ENCODE data around the gene PXDN.

PXDN gene

GRCh38 chr2:1671916-1672315, 72.4 kb downstream of the PXDN start:
- Histone ChIP-seq H4K20me1 (ENCODE audit: insufficient read depth, low read length, poor library complexity, severe bottlenecking) (no peaks in the 10 kb centered on the region), H3K9me3 (ENCODE audit: insufficient read depth, low read depth, low read length) (no peaks in the 10 kb centered on the region), H3K79me2 (ENCODE audit: insufficient read depth, low read length) (no peaks in the 10 kb centered on the region), H3K4me1 (ENCODE audit: insufficient read depth, low read length, poor library complexity, severe bottlenecking) (no peaks in the 10 kb centered on the region), H2AFZ (ENCODE audit: low read length) (no peak overlapping the region), H3K9ac (ENCODE audit: low read depth, low read length, poor library complexity, severe bottlenecking) (no peak overlapping the region), H3K27me3 (ENCODE audit: insufficient read depth, low read length, poor library complexity, severe bottlenecking) (no peaks in the 10 kb centered on the region), H3K36me3 (ENCODE audit: insufficient read depth, low read length) (peaks cover 64% of the 10 kb centered on the region; the same call in 1 of the 2 replicates), H3K4me3 (ENCODE audit: low read length, poor library complexity, severe bottlenecking) (no peak overlapping the region), H3K9me2 (replicated peaks; ENCODE audit: low read depth, low read length) (no peaks in the 10 kb centered on the region), H3K4me2 (ENCODE audit: low read depth, low read length, poor library complexity, severe bottlenecking) (no peak overlapping the region), H3F3A (ENCODE audit: low read depth) (no peaks in the 10 kb centered on the region)
- TF ChIP-seq CTCF (conservative IDR thresholded peaks at IDR 0.05; ENCODE audit: low read length) (no peak), EZH2phosphoT487 (IDR thresholded peaks at IDR 0.05; ENCODE audit: borderline replicate concordance) (no peak)

- H3K36me3 ChIP-seq (ENCODE audit: insufficient read depth, low read length), result peaks cover 61% of the 10 kb centered on the region; the same call in 1 of the 2 replicates
- no peaks in the 10 kb centered on the region for H3K27me3 ChIP-seq (ENCODE audit: insufficient read depth, low read length, poor library complexity, severe bottlenecking)
- no peaks in the 10 kb centered on the region for H4K20me1 ChIP-seq (ENCODE audit: insufficient read depth, low read length, poor library complexity, severe bottlenecking)
- no peak for TF ChIP-seq CTCF (conservative IDR thresholded peaks at IDR 0.05; ENCODE audit: low read length)
- TF ChIP-seq EZH2phosphoT487 (IDR thresholded peaks at IDR 0.05; ENCODE audit: borderline replicate concordance), result no peak
- H3K4me3 ChIP-seq (ENCODE audit: low read length, poor library complexity, severe bottlenecking), result no peak overlapping the region
- no peaks in the 10 kb centered on the region for H3K9me2 ChIP-seq (replicated peaks; ENCODE audit: low read depth, low read length)
- H3K79me2 ChIP-seq (ENCODE audit: insufficient read depth, low read length), result no peaks in the 10 kb centered on the region
- H3K9me3 ChIP-seq (ENCODE audit: insufficient read depth, low read depth, low read length), result no peaks in the 10 kb centered on the region
- no peak overlapping the region for H3K4me2 ChIP-seq (ENCODE audit: low read depth, low read length, poor library complexity, severe bottlenecking)
- H3K9ac ChIP-seq (ENCODE audit: low read depth, low read length, poor library complexity, severe bottlenecking), result no peak overlapping the region
- no peak overlapping the region for H2AFZ ChIP-seq (ENCODE audit: low read length)
- H3K4me1 ChIP-seq (ENCODE audit: insufficient read depth, low read length, poor library complexity, severe bottlenecking), result no peaks in the 10 kb centered on the region
- H3F3A ChIP-seq (ENCODE audit: low read depth), result no peaks in the 10 kb centered on the region
These were observed 73.7 kb downstream of the PXDN start for GRCh38 chr2:1670636-1671035.

- Histone ChIP-seq H3K36me3 (ENCODE audit: insufficient read depth, low read length) (peaks cover 66% of the 10 kb centered on the region), H3K9ac (ENCODE audit: low read depth, low read length, poor library complexity, severe bottlenecking) (no peak overlapping the region)
These were observed 78.4 kb downstream of the PXDN start for GRCh38 chr2:1665761-1666505.

More at GRCh38 chr2:1665761-1666505, 78.4 kb downstream of the PXDN start:
- Histone ChIP-seq H3K79me2 (ENCODE audit: insufficient read depth, low read length) (no peaks in the 10 kb centered on the region), H3K4me2 (ENCODE audit: low read depth, low read length, poor library complexity, severe bottlenecking) (no peak overlapping the region), H3K9me3 (ENCODE audit: insufficient read depth, low read depth, low read length) (no peaks in the 10 kb centered on the region), H3K4me3 (ENCODE audit: low read length, poor library complexity, severe bottlenecking) (no peak overlapping the region), H3K9me2 (replicated peaks; ENCODE audit: low read depth, low read length) (no peaks in the 10 kb centered on the region), H3K4me1 (ENCODE audit: insufficient read depth, low read length, poor library complexity, severe bottlenecking) (no peaks in the 10 kb centered on the region), H3K27me3 (ENCODE audit: insufficient read depth, low read length, poor library complexity, severe bottlenecking) (no peaks in the 10 kb centered on the region), H3F3A (ENCODE audit: low read depth) (no peaks in the 10 kb centered on the region), H2AFZ (ENCODE audit: low read length) (no peak overlapping the region), H4K20me1 (ENCODE audit: insufficient read depth, low read length, poor library complexity, severe bottlenecking) (no peaks in the 10 kb centered on the region)
- TF ChIP-seq CTCF (conservative IDR thresholded peaks at IDR 0.05; ENCODE audit: low read length) (no peak), EZH2phosphoT487 (IDR thresholded peaks at IDR 0.05; ENCODE audit: borderline replicate concordance) (no peak)

All from Loucy (cell line).